ENCODE results near the gene SRM.

DNA sequence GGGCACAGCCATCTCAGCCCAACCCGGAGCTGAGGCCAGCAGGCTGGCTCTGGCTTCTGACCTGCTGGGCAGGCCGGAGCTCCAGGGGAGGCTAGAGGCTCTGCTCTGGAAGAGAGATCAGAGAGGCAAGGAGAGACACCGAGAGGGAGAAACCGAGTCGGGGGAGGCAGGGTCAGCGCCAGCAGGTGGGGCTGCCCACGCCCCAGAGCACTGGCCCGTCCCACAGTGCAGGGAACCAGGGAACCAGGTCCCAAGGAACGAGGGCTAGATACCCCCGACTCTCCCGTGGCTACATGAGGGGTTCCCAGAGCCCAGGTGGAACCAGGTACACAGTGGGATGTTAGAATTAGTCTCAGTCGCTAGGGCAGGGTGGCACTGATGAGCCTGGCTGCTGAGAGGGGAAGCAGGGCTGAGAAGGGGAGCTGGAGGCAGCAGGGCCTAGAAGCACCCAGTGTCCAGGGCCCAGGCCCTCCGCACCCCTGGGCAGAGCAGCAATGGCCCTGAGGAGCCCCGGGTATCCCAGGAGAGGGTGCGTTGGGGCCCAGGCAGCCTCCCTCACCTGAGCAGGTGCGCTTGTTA lies 14.9 kb downstream of the SRM start:
- no peak for TF ChIP-seq BHLHE40 (IDR thresholded peaks at IDR 0.05; ENCODE audit: low read depth, low read length)
- TF ChIP-seq, protein P1, sequence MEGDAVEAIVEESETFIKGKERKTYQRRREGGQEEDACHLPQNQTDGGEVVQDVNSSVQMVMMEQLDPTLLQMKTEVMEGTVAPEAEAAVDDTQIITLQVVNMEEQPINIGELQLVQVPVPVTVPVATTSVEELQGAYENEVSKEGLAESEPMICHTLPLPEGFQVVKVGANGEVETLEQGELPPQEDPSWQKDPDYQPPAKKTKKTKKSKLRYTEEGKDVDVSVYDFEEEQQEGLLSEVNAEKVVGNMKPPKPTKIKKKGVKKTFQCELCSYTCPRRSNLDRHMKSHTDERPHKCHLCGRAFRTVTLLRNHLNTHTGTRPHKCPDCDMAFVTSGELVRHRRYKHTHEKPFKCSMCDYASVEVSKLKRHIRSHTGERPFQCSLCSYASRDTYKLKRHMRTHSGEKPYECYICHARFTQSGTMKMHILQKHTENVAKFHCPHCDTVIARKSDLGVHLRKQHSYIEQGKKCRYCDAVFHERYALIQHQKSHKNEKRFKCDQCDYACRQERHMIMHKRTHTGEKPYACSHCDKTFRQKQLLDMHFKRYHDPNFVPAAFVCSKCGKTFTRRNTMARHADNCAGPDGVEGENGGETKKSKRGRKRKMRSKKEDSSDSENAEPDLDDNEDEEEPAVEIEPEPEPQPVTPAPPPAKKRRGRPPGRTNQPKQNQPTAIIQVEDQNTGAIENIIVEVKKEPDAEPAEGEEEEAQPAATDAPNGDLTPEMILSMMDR (conservative IDR thresholded peaks at IDR 0.05; ENCODE audit: low read depth, low read length), result no peak
- no peak for TF ChIP-seq RFX5 (IDR thresholded peaks at IDR 0.05; ENCODE audit: low read depth, low read length)
- no peak for TF ChIP-seq POLR2A (IDR thresholded peaks at IDR 0.05; ENCODE audit: low read depth, low read length)
- no peak for TF ChIP-seq RAD21 (IDR thresholded peaks at IDR 0.05; ENCODE audit: low read length)
- no peak for TF ChIP-seq CHD1 (IDR thresholded peaks at IDR 0.05; ENCODE audit: low read depth, low read length)
- no peak for TF ChIP-seq CEBPB (IDR thresholded peaks at IDR 0.05; ENCODE audit: low read depth, low read length)
- no peak for TF ChIP-seq MAZ (IDR thresholded peaks at IDR 0.05; ENCODE audit: borderline replicate concordance, low read depth, low read length)
- TF ChIP-seq MXI1 (IDR thresholded peaks at IDR 0.05; ENCODE audit: borderline replicate concordance, low read depth, low read length), result no peak

All from IMR-90 (cell line).